DND-41 (cell line): ENCODE measurements around the gene TMEM135.
A peak's percentile ranks its signal among the peaks of the same experiment; 100 is the strongest.

ENCODE experiments used
- ATAC-seq: fragments of 200-7000 bp; cut with Tn5 transposase; 3 replicates; pipeline ENCODE4 v1.9.1; 2021; ENCODE audit warnings: low read depth; ENCODE audit not compliant: insufficient read depth
- DNase-seq: peaks from one replicate; pipeline ENCODE4 v3.0.0-alpha.2; 2020
- H2AFZ ChIP-seq: 2 replicates; pipeline ENCODE4 v1.6.0; 2012; ENCODE audit warnings: low read depth, low read length
- H3K27ac ChIP-seq: 2 replicates; pipeline ENCODE4 v1.5.1; 2012; ENCODE audit warnings: low read length, inconsistent platforms
- H3K27me3 ChIP-seq: fragments of 200-600 bp; sonication (generic); 2 replicates; pipeline ENCODE4 v1.6.0; 2012; ENCODE audit warnings: low read length, mild to moderate bottlenecking, inconsistent platforms; ENCODE audit not compliant: insufficient read depth, poor library complexity
- H3K36me3 ChIP-seq: 2 replicates; pipeline ENCODE4 v1.5.1; 2012; ENCODE audit warnings: low read length, inconsistent platforms; ENCODE audit not compliant: insufficient read depth
- H3K4me1 ChIP-seq: 2 replicates; pipeline ENCODE4 v1.5.1; 2012; ENCODE audit warnings: mild to moderate bottlenecking, low read length; ENCODE audit not compliant: insufficient read depth
- H3K4me2 ChIP-seq: 2 replicates; pipeline ENCODE4 v1.6.0; 2012; ENCODE audit warnings: mild to moderate bottlenecking, moderate library complexity, low read length, inconsistent platforms; ENCODE audit not compliant: insufficient read depth
- H3K4me3 ChIP-seq, 2 experiments: fragments of 200-600 bp in 1 of 2; shearing (Covaris generic) in 1 of 2; 2 replicates each; pipeline ENCODE4 v1.5.1; 2012 to 2016; ENCODE audit warnings: inconsistent platforms in 2 of 2, low read length in 2 of 2, mild to moderate bottlenecking in 2 of 2, low read depth in 1 of 2, moderate library complexity in 1 of 2
- H3K79me2 ChIP-seq: 2 replicates; pipeline ENCODE4 v1.6.0; 2012; ENCODE audit warnings: low read length, inconsistent platforms; ENCODE audit not compliant: insufficient read depth
- H3K9ac ChIP-seq: 2 replicates; pipeline ENCODE4 v1.6.0; 2012; ENCODE audit warnings: low read depth, mild to moderate bottlenecking, inconsistent platforms, low read length, moderate library complexity
- H3K9me3 ChIP-seq: 2 replicates; pipeline ENCODE4 v1.5.1; 2012; ENCODE audit warnings: low read length, moderate library complexity, mild to moderate bottlenecking, inconsistent platforms; ENCODE audit not compliant: insufficient read depth, severe bottlenecking
- H4K20me1 ChIP-seq: 2 replicates; pipeline ENCODE4 v1.6.0; 2012; ENCODE audit warnings: low read length; ENCODE audit not compliant: insufficient read depth
- EZH2 ChIP-seq: IDR thresholded peaks from 3 replicates; pipeline ENCODE4 v1.6.1; 2012; ENCODE audit warnings: borderline replicate concordance, low read depth, mild to moderate bottlenecking, moderate library complexity, low read length, inconsistent platforms; ENCODE audit not compliant: severe bottlenecking
- TF ChIP-seq, protein P1 (sequence below): IDR thresholded peaks from 2 replicates; pipeline ENCODE4 v1.5.1; 2012; ENCODE audit warnings: borderline replicate concordance, low read length, moderate library complexity, mild to moderate bottlenecking; ENCODE audit not compliant: poor library complexity, severe bottlenecking; ENCODE audit errors: extremely low read depth

The TMEM135 gene

DNA sequence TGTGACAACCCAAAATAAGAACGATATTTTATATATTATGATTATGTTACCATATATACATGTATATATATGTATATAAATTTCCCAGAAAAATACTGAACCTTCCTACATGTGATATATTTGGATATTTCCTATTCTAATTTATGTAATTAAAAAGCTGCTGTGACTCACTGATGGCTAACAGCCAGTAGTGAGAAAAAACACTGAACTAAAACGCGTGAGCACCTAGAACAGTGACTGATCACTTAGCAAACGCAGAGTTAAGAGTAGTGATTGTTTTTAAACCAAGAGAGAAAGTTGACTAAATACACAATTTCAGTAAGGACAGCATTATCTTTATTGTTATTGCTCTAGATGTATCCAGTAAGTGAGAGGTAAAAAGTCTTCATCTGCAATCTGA is 213.8 kb downstream of the TMEM135 start:
- H2AFZ ChIP-seq = no peak overlapping the region
- H3K4me3 ChIP-seq = no peak overlapping the region
- H3K4me1 ChIP-seq = no peaks in the 10 kb centered on the region
- no peak for TF ChIP-seq EZH2
- TF ChIP-seq, protein P1, sequence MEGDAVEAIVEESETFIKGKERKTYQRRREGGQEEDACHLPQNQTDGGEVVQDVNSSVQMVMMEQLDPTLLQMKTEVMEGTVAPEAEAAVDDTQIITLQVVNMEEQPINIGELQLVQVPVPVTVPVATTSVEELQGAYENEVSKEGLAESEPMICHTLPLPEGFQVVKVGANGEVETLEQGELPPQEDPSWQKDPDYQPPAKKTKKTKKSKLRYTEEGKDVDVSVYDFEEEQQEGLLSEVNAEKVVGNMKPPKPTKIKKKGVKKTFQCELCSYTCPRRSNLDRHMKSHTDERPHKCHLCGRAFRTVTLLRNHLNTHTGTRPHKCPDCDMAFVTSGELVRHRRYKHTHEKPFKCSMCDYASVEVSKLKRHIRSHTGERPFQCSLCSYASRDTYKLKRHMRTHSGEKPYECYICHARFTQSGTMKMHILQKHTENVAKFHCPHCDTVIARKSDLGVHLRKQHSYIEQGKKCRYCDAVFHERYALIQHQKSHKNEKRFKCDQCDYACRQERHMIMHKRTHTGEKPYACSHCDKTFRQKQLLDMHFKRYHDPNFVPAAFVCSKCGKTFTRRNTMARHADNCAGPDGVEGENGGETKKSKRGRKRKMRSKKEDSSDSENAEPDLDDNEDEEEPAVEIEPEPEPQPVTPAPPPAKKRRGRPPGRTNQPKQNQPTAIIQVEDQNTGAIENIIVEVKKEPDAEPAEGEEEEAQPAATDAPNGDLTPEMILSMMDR = no peak
- no peaks in the 10 kb centered on the region for H3K9me3 ChIP-seq
- H3K27ac ChIP-seq = no peak overlapping the region
- no peak overlapping the region for H3K4me2 ChIP-seq
- H3K27me3 ChIP-seq = no peaks in the 10 kb centered on the region
- no peaks in the 10 kb centered on the region for H3K79me2 ChIP-seq
- no peak overlapping the region for H3K9ac ChIP-seq
- DNase-seq = no peak
- no peaks in the 10 kb centered on the region for H3K36me3 ChIP-seq
- no peak for ATAC-seq
- H4K20me1 ChIP-seq = no peaks in the 10 kb centered on the region

DNA sequence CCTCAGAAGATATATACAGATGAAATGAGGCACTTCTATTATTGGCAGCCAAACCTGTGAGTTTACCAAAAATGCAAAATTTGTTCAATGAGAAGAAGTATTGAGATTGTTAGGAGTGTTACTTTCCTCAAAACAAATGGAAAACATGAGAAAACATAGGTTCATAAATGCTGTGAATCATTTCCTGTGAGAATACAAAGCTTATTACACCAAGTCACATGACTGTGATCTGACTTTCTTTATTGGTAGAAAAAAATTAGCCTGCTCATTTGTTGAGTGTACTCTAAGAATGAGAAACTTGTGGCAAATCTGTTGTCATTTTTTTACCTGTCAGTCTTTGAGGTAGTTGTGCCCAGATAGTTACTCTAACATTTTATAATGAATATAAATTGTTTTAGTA is 215.1 kb downstream of the TMEM135 start:
- Histone ChIP-seq H3K4me1 (no peaks in the 10 kb centered on the region), H4K20me1 (no peaks in the 10 kb centered on the region), H3K36me3 (no peaks in the 10 kb centered on the region), H3K79me2 (no peaks in the 10 kb centered on the region), H3K27me3 (no peaks in the 10 kb centered on the region), H3K4me3 (no peak overlapping the region), H2AFZ (no peak overlapping the region), H3K27ac (no peak overlapping the region), H3K9ac (no peak overlapping the region), H3K4me2 (no peak overlapping the region), H3K9me3 (no peaks in the 10 kb centered on the region)
- no peak for TF ChIP-seq EZH2
- TF ChIP-seq, protein P1 = no peak
- ATAC-seq = no peak
- no peak for DNase-seq

DNA sequence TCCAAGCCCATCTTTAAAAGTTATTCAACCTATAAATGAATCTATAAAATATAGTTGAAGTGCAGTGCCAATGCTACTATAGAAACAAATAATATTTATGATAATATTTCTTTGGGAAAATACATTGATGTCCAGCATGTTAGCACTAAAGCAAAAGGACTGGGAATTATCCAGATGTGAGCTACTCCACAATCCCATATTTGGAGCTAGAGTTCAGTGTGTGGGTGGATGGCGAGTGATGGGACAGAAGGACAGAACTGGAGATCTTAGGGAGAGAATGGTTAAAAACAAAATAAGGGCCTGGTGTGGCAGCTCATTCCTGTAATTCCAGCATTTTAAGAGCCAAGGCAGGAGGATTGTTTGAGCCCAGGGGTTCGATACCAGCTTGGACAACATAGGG is 216.8 kb downstream of the TMEM135 start:
- DNase-seq (no peak), ATAC-seq (no peak)
- no peak overlapping the region for H3K27ac ChIP-seq
- no peaks in the 10 kb centered on the region for H3K9me3 ChIP-seq
- H3K9ac ChIP-seq = no peak overlapping the region
- H3K4me3 ChIP-seq = no peak overlapping the region
- no peaks in the 10 kb centered on the region for H3K79me2 ChIP-seq
- H4K20me1 ChIP-seq = no peaks in the 10 kb centered on the region
- H3K4me2 ChIP-seq = no peak overlapping the region
- H3K27me3 ChIP-seq = no peaks in the 10 kb centered on the region
- no peak overlapping the region for H2AFZ ChIP-seq
- TF ChIP-seq, protein P1 = no peak
- no peak for TF ChIP-seq EZH2
- no peaks in the 10 kb centered on the region for H3K4me1 ChIP-seq
- H3K36me3 ChIP-seq = no peaks in the 10 kb centered on the region

DNA sequence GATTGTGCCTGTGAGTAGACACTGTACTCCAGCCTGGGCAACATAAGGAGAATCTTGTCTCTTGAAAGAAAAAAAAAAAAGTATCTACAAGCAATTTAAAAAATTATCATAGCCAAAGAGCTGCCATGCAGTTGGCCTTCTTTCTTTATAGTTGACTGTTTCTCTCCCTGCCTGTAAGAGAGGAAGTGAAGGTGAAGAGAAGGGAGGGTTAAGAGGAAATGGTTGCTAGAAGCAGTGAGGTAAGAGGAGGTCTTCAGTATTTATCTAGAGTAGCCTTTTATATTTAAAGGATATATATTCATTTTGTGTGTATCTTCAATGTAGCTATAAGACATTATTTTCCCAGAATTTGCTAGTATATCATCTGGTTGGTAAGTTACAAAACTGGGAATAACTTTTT is 217.9 kb downstream of the TMEM135 start:
- Histone ChIP-seq H3K4me3 (no peak overlapping the region), H3K36me3 (no peaks in the 10 kb centered on the region), H3K79me2 (no peaks in the 10 kb centered on the region), H3K9me3 (no peaks in the 10 kb centered on the region), H3K27me3 (no peaks in the 10 kb centered on the region), H4K20me1 (no peaks in the 10 kb centered on the region), H3K9ac (no peak overlapping the region), H3K4me2 (no peak overlapping the region), H3K4me1 (no peaks in the 10 kb centered on the region), H2AFZ (no peak overlapping the region), H3K27ac (no peak overlapping the region)
- peak; percentile 55; the same call in 2 of the 3 replicates for ATAC-seq
- DNase-seq = no peak
- no peak for TF ChIP-seq EZH2
- TF ChIP-seq, protein P1 = no peak
